Esophagus muscularis mucosa (tissue), 3 donors: Measurements from ENCODE around the gene MAPK8.

Experiments
- CTCF ChIP-seq, 3 experiments: fragments of 200-600 bp in 2 of 3; fragments of 450-650 bp in 1 of 3; sonication (generic) in 2 of 3; IDR thresholded peaks; one replicate each; pipeline ENCODE4 v1.5.1; 2017 to 2019; ENCODE audit warnings: antibody characterized with exemption in 3 of 3, mild to moderate bottlenecking in 2 of 3, moderate library complexity in 1 of 3
- POLR2A ChIP-seq: fragments of 450-650 bp; IDR thresholded peaks from one replicate; pipeline ENCODE4 v1.6.1; 2017; ENCODE audit warnings: antibody characterized with exemption, moderate library complexity, mild to moderate bottlenecking, low read depth

GRCh38 chr10:48400850-48401220, 94.4 kb downstream of the MAPK8 start:
- TF ChIP-seq CTCF (IDR thresholded peaks at IDR 0.05) (no peak), POLR2A (no peak)
